ENCODE measurements around the gene SELE.

- TF ChIP-seq POLR2AphosphoS5 (IDR thresholded peaks at IDR 0.05; ENCODE audit: low read depth, low read length) (no peak), POLR2A (IDR thresholded peaks at IDR 0.05; ENCODE audit: low read depth, low read length) (no peak)
Measured at GRCh38 chr1:169729991-169730390, 3.9 kb downstream of the SELE start.
